HEK293T (cell line): ENCODE measurements around the gene PTCD2.

Experiments
- CTCF ChIA-PET: fragments of 350-600 bp; formaldehyde crosslinking; extraction: SDS; loops from one replicate; lab custom pipeline; 2021; ENCODE audit warnings: antibody characterized with exemption, inconsistent platforms; lab: Yijun Ruan, JAX
- POLR2A ChIA-PET: fragments of 350-600 bp; formaldehyde crosslinking; extraction: SDS; loops from one replicate; lab custom pipeline; 2020; ENCODE audit warnings: antibody characterized with exemption, inconsistent platforms; lab: Yijun Ruan, JAX
- DNase-seq: peaks from one replicate; pipeline ENCODE4 v3.0.0; 2012; ENCODE audit warnings: mixed read lengths; ENCODE audit errors: extremely low spot score
- ARNT ChIP-seq: fragments of 450-650 bp; IDR thresholded peaks from 2 replicates; pipeline ENCODE4 v1.6.1; 2017; ENCODE audit warnings: mild to moderate bottlenecking
- BHLHE40 ChIP-seq: fragments of 450-650 bp; IDR thresholded peaks from 2 replicates; pipeline ENCODE4 v1.6.1; 2016; ENCODE audit warnings: mild to moderate bottlenecking, moderate library complexity, borderline replicate concordance
- CTBP1 ChIP-seq: fragments of 450-650 bp; IDR thresholded peaks from 2 replicates; pipeline ENCODE4 v1.6.1; 2016; ENCODE audit warnings: borderline replicate concordance
- ELF4 ChIP-seq: fragments of 450-650 bp; IDR thresholded peaks from 2 replicates; pipeline ENCODE4 v1.6.1; 2017; ENCODE audit warnings: antibody characterized with exemption
- FOXA1 ChIP-seq: fragments of 450-650 bp; IDR thresholded peaks from 2 replicates; pipeline ENCODE4 v1.6.1; 2016; ENCODE audit warnings: mild to moderate bottlenecking
- FOXK2 ChIP-seq: fragments of 450-650 bp; IDR thresholded peaks from 2 replicates; pipeline ENCODE4 v1.6.1; 2016; ENCODE audit warnings: mild to moderate bottlenecking
- FOXM1 ChIP-seq: fragments of 450-650 bp; IDR thresholded peaks from 2 replicates; pipeline ENCODE4 v1.6.1; 2017; ENCODE audit warnings: mild to moderate bottlenecking, borderline replicate concordance
- HDGF ChIP-seq: fragments of 450-650 bp; IDR thresholded peaks from 2 replicates; pipeline ENCODE4 v1.6.1; 2017; ENCODE audit warnings: antibody characterized with exemption, borderline replicate concordance
- L3MBTL2 ChIP-seq: fragments of 450-650 bp; conservative IDR thresholded peaks from 2 replicates; pipeline ENCODE4 v1.6.1; 2016; ENCODE audit warnings: mild to moderate bottlenecking
- LEF1 ChIP-seq: fragments of 450-650 bp; IDR thresholded peaks from 2 replicates; pipeline ENCODE4 v1.6.1; 2017; ENCODE audit warnings: mild to moderate bottlenecking, borderline replicate concordance
- NFRKB ChIP-seq: fragments of 450-650 bp; IDR thresholded peaks from 2 replicates; pipeline ENCODE4 v1.6.1; 2016; ENCODE audit warnings: mild to moderate bottlenecking, moderate library complexity
- SP1 ChIP-seq: fragments of 450-650 bp; IDR thresholded peaks from 2 replicates; pipeline ENCODE4 v1.6.1; 2017
- SUZ12 ChIP-seq: fragments of 450-650 bp; IDR thresholded peaks from 2 replicates; pipeline ENCODE4 v1.6.1; 2016; ENCODE audit warnings: mild to moderate bottlenecking
- TARDBP ChIP-seq: fragments of 450-650 bp; IDR thresholded peaks from 2 replicates; pipeline ENCODE4 v1.6.1; 2016
- ZNF384 ChIP-seq: fragments of 450-650 bp; IDR thresholded peaks from 2 replicates; pipeline ENCODE4 v1.6.1; 2016
- TF ChIP-seq, protein P1 (sequence below): fragments of 450-650 bp; IDR thresholded peaks from 2 replicates; pipeline ENCODE4 v1.6.1; 2016

The PTCD2 gene

DNA sequence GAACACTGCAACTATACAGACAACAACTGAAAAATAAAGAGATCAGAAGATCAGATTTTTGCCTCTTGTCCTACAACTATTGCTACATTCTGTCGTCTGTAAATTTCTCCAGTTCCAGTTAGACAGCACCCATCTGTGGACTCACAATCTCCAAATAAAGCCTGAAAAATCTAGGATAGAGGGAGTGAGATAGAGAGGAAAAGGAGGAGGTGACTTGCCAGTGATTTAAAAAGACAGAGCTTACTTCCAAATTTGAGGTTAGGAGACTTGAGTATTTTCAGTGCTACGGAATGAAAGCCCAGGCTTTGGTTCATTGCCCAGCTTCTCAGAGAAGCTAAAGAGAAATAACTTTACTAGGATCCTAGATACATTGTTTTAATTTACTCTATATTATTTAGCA, 63.6 kb downstream of the PTCD2 start:
- no peak for TF ChIP-seq HDGF
- TF ChIP-seq, protein P1, sequence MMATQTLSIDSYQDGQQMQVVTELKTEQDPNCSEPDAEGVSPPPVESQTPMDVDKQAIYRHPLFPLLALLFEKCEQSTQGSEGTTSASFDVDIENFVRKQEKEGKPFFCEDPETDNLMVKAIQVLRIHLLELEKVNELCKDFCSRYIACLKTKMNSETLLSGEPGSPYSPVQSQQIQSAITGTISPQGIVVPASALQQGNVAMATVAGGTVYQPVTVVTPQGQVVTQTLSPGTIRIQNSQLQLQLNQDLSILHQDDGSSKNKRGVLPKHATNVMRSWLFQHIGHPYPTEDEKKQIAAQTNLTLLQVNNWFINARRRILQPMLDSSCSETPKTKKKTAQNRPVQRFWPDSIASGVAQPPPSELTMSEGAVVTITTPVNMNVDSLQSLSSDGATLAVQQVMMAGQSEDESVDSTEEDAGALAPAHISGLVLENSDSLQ = no peak
- TF ChIP-seq FOXK2 = no peak
- no peak for TF ChIP-seq ELF4
- no peak for TF ChIP-seq FOXA1
- no peak for TF ChIP-seq NFRKB
- TF ChIP-seq SP1 = no peak
- no peak for TF ChIP-seq ARNT
- TF ChIP-seq SUZ12 = no peak
- TF ChIP-seq L3MBTL2 = no peak
- TF ChIP-seq CTBP1 = no peak
- TF ChIP-seq ZNF384 = no peak
- no peak for TF ChIP-seq FOXM1
- TF ChIP-seq TARDBP = no peak
- no peak for TF ChIP-seq LEF1
- TF ChIP-seq BHLHE40 = no peak
- POLR2A ChIA-PET = no interaction called here
- CTCF ChIA-PET = no interaction called here
- DNase-seq = no peak

DNA sequence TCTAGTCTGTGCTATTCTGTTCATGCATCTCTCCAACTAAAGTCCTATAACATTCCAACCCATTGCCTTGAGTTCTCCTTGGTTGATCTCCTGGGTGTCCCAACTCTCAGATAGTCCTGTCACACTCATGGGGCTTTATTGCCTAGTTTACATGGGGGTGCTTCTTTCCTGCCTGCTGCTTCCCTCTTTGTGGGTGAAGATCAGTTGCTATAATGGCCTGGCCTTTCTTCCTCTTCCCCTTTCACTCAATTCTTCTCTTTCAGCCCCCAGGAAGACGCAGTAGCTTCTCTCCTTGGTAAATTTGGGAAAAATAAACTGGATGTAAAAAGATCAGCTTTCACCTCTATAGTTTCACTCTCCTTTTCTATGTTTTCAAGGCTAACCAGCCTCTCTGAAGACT, 66.5 kb downstream of the PTCD2 start:
- POLR2A ChIA-PET = no interaction called here
- CTCF ChIA-PET = no interaction called here
- no peak for TF ChIP-seq LEF1
- no peak for TF ChIP-seq FOXA1
- no peak for TF ChIP-seq NFRKB
- TF ChIP-seq L3MBTL2 = no peak
- TF ChIP-seq HDGF = no peak
- no peak for TF ChIP-seq ZNF384
- no peak for TF ChIP-seq SUZ12
- no peak for TF ChIP-seq TARDBP
- no peak for TF ChIP-seq FOXM1
- DNase-seq = no peak

DNA sequence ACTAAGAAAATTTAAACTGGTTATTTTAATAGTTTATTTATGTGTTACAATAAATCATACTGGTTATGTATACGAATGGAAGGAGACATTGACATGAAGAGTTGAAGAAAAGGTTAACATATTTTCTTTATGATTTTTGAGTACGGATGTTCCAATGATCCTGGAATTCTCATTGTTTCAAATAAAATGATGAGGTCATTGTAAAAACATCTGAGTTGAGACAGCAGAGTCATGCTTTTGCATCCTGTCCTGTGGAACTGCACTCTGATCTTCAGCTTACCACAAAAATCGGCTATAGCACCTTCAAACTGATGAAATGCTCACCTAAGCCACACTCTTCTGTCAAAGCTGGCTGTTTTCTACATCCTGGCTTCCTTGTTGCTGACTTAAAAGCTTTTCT, 67.8 kb downstream of the PTCD2 start:
- TF ChIP-seq, protein P1 = no peak
- no peak for TF ChIP-seq CTBP1
- TF ChIP-seq FOXM1 = no peak
- no peak for TF ChIP-seq HDGF
- TF ChIP-seq LEF1 = no peak
- no peak for TF ChIP-seq SP1
- no peak for TF ChIP-seq NFRKB
- TF ChIP-seq SUZ12 = no peak
- TF ChIP-seq L3MBTL2 = no peak
- no peak for TF ChIP-seq BHLHE40
- TF ChIP-seq FOXA1 = no peak
- TF ChIP-seq FOXK2 = no peak
- no peak for TF ChIP-seq ZNF384
- no peak for TF ChIP-seq ARNT
- no peak for TF ChIP-seq ELF4
- TF ChIP-seq TARDBP = no peak
- DNase-seq = no peak
- POLR2A ChIA-PET = no interaction called here
- CTCF ChIA-PET = no interaction called here

DNA sequence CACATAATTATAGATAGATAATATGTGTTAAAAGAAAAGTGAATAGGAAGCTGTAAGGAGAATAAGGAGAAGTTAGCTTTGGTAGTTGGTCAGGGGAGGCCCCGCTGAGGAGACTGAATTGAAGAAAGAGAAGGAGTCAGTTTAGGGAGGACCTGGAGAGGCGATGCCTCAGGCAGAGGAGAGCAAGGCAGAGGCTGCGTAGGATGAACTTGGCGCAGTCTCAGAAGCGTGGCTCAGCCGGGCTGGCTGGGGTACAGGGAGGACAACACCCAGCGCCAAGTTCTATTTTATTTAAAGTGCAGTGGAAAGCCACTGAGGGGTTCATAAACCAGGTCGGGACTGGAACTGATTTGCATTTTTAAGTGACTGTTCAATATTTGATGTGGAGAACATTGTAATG, 68.5 kb downstream of the PTCD2 start:
- no peak for DNase-seq

DNA sequence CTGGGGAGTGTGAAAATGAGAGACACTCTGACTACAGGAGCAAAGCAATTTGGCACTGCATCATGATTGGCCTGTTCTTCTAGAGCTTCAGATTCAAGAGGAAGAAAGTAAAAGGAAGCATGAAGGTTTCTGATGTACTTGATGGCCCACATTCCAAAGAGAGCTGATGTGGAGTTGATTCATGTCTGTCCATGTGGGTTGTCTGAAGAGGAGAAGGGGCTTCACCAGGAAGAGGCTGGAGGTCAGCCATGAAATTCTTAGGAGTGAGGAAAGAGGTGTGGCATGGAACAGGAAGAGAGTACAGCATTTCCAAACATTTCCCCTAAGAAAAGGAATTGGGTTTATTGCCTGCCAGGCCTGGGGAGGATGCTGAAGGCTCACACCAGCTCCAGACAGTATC, 70.7 kb downstream of the PTCD2 start:
- DNase-seq = no peak
- POLR2A ChIA-PET = no interaction called here
- CTCF ChIA-PET = interaction anchor here (0.9 kb wide), 1 partner anchor 20 kb away, joined by 3 read pairs; no protein-coding TSS in a partner anchor
- TF ChIP-seq, protein P1 = no peak
- TF ChIP-seq ZNF384 = no peak

More for the DNA sequence above, 68.5 kb downstream of the PTCD2 start:
- ChIA-PET CTCF (no interaction called here), POLR2A (no interaction called here)
- no peak for TF ChIP-seq BHLHE40
- TF ChIP-seq TARDBP = no peak
- TF ChIP-seq ARNT = no peak
- no peak for TF ChIP-seq ELF4

DNA sequence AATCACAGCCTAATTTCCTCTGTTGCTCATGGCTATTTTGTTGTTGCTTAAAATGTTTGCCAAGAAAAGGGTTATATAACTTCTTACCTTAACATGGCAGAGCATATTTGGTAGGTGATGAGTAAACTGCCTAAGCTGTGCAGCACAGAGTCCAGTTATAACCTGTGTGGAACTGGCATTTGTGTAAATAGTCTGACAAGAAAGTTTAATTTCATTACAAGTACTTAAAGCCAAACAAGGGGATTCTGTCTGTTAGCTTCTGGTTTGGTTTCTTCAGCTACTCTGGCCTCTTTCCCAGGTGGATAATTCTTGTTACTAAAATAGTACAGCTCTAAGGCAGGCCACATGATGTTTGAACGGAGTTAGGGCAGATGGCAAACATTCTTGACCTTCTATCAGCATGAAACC, 72.2 kb downstream of the PTCD2 start:
- no peak for DNase-seq
- CTCF ChIA-PET = no interaction called here
- POLR2A ChIA-PET = no interaction called here
- TF ChIP-seq FOXA1 (no peak), BHLHE40 (no peak), NFRKB (no peak), TARDBP (no peak), LEF1 (no peak), FOXM1 (no peak), FOXK2 (no peak)

DNA sequence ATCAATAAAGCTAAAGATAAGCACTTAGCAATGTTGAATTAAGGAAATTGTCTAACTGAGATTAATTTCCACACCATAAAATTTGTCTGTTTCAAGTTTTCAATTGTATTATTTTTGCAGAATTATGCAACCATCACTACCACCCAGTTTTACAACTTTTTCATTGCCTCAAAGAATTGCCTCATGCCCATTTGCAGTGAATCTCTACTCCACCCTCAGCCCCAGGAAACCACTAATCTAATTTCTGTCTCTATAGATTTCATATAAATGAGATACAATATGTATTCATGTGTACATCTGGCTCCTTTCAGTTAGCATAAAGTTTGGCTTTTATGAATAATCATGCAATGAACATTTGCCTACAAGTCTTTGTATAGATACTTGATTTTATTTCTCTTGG, 72.9 kb downstream of the PTCD2 start:
- ChIA-PET CTCF (no interaction called here), POLR2A (no interaction called here)
- no peak for TF ChIP-seq TARDBP
- TF ChIP-seq SUZ12 = no peak
- TF ChIP-seq NFRKB = no peak
- TF ChIP-seq, protein P1 = no peak
- no peak for TF ChIP-seq SP1
- no peak for TF ChIP-seq HDGF
- no peak for TF ChIP-seq FOXA1
- TF ChIP-seq ARNT = no peak
- TF ChIP-seq FOXM1 = no peak
- TF ChIP-seq CTBP1 = no peak
- TF ChIP-seq L3MBTL2 = no peak
- TF ChIP-seq LEF1 = no peak
- TF ChIP-seq ELF4 = no peak
- TF ChIP-seq BHLHE40 = no peak
- TF ChIP-seq FOXK2 = no peak
- TF ChIP-seq ZNF384 = no peak
- no peak for DNase-seq
